ENCODE measurements around the gene SHMT2.

Gene SHMT2

GRCh38 chr12:57216014-57216911 lies 13.2 kb upstream of the SHMT2 start, which contains the start of gene NXPH4:
TSS of gene NXPH4 (plus strand) at chr12:57216794. CDS start at chr12:57216970, 176 bp downstream.
- no peak for DNase-seq

GRCh38 chr12:57216921-57217879 lies 12.3 kb upstream of the SHMT2 start:
- DNase-seq = no peak

- no peak for DNase-seq
Observed at GRCh38 chr12:57218030-57218853, 11.3 kb upstream of the SHMT2 start.

GRCh38 chr12:57219205-57219992 lies 10.1 kb upstream of the SHMT2 start:
- DNase-seq = no peak

- DNase-seq = no peak
Observed at GRCh38 chr12:57219993-57220754, 9.3 kb upstream of the SHMT2 start.

- DNase-seq = no peak
Observed at GRCh38 chr12:57220770-57221168, 8.7 kb upstream of the SHMT2 start.

- no peak for DNase-seq
Observed at GRCh38 chr12:57221169-57221917, 8.2 kb upstream of the SHMT2 start.

- DNase-seq = no peak
Observed at GRCh38 chr12:57222286-57223190, 7.0 kb upstream of the SHMT2 start.

- DNase-seq = no peak
Observed at GRCh38 chr12:57223191-57224165, 6.0 kb upstream of the SHMT2 start.

GRCh38 chr12:57224278-57224972 lies 5.1 kb upstream of the SHMT2 start:
- DNase-seq = no peak

- DNase-seq = peak; percentile 57 to 71
Observed at GRCh38 chr12:57224973-57225679, 4.4 kb upstream of the SHMT2 start.

- DNase-seq = no peak
Observed at GRCh38 chr12:57225680-57226210, 3.8 kb upstream of the SHMT2 start.

GRCh38 chr12:57226588-57227314 lies 2.8 kb upstream of the SHMT2 start:
- no peak for DNase-seq

- DNase-seq = no peak
Observed at GRCh38 chr12:57227315-57228115, 2.0 kb upstream of the SHMT2 start.
